HG03354 (cell line): ENCODE data around the gene MGAT5.
A peak's percentile ranks its signal among the peaks of the same experiment; 100 is the strongest.

Source experiments
- ATAC-seq: cut with Tn5 transposase; IDR thresholded peaks from one replicate; pipeline ENCODE4 v1.9.1; 2021; ENCODE audit warnings: mild to moderate bottlenecking; ENCODE audit not compliant: unreplicated experiment, poor library complexity, severe bottlenecking

Gene MGAT5

DNA sequence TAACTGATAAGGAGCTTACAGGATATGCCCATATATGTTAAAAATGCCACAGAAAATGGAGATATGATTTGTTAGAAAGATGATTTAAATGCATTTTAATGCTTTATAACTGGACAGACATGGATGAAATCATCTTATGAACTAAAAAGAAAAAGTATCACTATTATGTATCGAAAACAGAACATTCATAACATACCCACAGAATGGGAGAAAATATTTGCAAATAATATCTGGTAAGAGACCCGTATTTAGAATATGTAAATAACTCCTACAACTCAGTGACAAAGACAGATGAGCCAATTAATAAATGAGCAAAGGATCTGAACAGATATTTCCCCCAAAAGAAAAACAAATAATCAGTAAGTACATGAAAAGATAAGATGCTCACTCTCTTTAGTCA is 24.3 kb upstream of the MGAT5 start:
- ATAC-seq, result no peak

DNA sequence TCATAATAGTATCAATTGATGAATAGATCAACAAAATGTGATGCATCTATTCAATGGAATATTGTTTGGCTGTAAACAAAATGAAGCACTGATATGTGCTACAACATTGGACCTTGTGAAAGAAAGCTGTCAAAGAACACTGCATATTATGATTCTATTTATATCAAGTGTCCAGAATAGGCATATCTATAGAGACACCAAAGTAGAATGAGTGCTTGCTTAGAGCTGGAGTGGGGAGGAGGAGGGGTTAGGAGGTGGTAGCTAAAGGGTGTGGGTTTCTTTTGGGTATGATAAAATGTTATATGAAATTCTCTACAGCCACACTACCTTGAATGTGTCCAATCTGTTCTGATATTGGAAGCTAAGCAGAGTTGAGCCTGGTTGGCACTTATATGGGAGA is 23.0 kb upstream of the MGAT5 start:
- ATAC-seq, result no peak

DNA sequence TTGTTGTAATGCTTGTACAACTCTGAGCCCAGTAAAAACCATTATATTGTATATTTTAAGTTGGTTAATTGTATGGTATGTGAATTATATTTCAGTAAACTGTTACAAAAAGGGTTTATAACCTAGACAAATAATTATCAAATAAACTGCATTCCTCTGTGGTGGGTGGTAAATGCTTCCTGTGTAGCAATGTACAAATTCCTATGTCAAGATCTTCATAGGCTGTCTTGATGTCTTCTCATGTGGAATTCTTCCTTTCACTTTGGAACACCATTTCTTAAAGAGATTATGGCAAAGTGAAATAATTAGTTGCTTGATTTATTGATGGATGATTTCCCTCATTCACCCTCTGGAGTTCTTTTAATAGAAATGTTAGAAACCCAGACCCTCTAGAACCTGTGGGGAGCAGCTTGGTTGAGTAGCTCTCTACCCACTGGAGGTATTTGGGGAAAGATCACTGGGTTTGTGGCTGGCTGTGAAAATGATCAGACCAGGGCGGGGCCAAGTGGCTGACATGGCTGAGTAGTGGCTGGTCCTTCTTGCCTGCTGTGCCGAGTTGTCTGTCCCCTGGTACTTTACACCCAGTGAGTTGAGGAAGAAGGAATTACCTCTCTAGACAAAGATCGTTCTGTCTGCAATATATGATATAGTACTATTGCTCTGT is 22.4 kb upstream of the MGAT5 start:
- no peak for ATAC-seq

DNA sequence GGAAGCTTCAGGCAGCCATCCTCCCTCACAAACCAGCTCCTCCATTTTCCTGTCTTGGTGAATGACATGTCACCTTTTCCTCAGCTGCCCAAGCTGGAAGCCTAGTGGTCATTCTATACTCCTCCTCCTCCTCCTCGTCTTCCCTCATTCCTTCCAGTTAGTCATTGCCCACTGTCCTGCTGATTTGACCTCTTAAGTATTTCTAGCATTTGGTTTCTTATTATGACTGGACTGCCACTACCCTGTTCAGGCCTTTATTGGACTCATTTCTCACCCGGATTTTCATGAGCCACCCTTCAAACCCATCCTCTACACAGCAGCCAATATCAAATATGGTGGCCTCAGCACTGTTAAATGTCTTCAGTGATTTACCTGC is 21.9 kb upstream of the MGAT5 start:
- no peak for ATAC-seq

DNA sequence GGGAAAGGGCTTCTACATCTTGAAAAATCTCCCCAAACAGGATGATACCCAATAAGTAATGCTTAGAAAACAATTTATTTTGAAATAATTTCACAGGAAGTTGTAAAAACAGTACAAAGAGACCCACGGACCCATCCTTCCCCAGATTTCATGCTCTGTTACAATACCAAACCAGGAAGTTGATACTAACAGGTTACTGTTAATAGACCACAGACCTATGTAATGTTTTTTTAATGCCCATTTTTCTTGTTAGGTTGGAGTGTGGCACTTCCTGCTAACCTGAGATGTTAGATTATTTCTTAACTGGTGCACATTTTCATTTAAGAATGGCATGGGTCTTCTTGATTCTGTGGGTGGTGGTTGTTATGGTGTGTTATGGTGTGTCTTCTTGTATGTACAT is 21.4 kb upstream of the MGAT5 start:
- ATAC-seq, result no peak

DNA sequence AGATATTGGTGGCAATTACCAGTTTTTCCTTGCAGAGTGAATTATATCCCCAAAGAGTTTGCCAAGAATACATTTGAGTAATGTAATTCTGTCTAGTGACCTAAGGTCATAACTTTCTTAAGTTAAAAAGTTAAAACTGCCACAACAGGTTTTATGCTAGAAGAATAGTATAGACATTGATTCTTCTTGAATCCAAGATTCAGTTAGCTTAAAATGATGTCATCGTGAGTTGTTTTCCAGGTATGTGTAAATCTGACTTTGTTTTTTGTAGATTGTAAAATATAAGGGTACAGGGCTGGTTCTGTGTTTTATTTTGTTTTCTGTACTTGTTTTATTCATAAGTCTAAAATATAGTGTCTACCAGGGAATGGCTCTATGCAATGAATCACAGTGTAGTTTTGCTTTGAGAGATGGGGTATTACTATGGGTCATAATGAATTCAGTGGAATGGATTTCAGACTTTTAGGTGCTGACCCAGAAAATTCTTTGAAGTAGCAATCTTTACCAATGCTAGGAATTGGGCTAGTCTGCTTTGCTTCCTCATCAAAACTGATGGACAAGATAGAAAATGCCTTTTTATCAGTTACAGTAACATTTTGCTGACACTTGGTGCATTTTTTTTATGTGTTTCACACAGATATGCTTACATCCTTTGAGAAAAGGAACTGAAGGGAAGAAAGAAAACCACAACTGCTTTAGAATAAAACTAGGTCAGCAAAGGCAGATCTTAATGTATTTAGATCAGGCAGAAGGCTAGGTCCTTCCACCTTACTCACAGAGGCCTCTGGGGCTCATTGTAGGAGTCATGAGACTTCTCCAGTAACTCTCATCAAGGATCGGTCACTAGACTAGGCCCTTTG is 20.8 kb upstream of the MGAT5 start:
- peak; percentile 34 for ATAC-seq

DNA sequence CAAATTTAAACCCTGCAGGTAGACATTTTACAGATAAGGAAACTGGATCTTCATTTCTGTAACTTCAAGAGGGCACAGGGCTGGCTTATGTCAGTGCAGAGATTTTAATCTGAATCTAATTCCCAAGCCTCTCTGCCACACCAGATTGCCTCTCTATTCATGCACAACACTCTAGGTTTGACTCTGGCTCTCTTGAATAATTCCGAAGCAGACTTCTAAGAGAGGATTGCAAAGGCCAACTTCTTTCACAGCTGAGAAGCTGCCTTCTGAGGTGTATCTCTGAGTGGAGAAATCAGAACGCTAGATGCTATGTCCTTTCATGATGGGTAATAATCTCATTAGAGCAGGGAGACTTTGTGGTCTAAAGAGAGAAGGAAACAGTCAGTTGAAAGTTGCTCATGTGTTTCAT is 20.1 kb upstream of the MGAT5 start:
- ATAC-seq, result peak; percentile 59

DNA sequence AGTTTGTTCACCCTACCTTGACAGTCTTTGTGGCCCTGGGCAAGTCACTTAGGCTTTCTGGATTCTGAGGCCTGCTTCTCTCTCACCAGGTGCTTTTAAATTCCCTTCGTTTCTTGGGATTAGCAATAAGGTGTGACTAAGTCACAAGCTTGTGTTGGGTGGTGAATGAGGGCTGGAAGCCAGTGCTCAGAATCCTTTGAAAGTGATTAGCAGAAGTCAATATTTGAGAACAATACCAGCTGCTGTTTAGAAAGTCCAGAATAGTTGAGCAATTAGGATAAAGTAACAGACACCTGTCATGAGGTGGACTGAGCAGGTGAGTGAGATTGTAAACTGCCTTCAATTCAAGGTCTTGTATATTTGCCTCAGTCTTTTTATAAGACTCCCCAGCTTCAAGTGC is 19.3 kb upstream of the MGAT5 start:
- ATAC-seq, result no peak

DNA sequence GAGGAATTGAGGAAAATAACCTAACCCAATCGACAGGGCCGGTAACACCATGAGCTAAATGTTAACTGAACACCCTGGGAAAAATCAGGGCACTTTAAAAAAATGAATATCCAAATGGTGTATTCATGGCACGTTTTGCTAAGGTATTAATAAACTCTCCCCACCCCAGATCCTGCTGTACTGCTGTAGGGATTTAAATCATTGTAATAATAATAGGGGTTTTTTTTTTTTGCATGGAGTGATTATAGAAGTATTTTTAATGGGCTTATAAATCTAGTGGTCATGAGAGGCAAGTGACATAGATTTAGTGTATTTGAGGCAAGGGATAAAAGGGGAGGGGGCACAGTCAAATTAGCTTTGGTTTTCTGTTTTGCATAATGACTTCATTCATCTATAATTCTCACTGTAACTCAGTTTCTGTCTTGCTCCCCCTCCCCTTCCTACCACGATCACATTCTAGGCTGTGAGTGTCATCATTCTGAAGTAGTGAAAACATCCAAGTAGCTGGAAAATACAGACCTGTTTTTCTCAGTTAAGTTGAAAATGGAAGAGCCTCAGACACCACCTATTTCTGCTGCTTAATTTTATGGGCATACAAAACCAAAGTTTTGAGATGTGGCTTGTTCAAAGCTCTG is 18.2 kb upstream of the MGAT5 start:
- no peak for ATAC-seq

DNA sequence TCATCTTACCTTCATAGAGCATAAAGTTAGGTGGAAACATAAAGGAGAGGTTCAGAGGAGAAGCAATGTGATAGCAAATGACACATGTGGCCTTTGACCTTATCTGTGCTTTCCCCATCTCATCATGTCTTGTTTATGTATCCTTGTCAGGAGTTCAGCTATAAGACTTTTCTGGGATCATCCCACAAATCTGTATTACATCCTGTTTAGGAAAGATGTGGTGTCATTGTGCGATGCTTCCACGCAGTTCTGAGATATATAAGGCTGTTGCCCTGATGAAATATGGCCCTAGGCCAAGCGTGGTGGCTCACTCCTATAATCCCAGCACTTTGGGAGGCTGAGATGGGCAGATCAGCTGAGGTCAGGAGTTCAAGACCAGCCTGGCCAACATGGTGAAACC is 15.5 kb upstream of the MGAT5 start:
- no peak for ATAC-seq

DNA sequence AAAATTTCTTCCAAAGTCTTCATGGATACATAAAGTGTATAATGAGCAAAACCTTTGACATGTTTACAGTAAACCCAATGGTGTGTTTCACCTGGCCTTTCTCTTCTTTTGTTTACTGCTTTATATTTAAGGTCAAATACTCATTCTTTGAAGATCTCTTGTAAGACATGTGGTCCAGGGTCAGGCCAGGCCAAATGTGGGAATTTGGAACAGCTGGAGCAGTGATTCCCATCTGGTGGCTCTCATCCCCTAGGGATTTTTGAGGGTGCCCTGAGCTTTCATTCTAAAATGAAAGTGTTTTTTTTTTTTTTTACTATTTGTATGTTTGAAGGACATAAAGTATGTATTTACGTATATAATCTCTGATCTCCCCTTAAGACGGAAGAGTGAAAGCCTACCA is 13.8 kb upstream of the MGAT5 start:
- ATAC-seq, result no peak

DNA sequence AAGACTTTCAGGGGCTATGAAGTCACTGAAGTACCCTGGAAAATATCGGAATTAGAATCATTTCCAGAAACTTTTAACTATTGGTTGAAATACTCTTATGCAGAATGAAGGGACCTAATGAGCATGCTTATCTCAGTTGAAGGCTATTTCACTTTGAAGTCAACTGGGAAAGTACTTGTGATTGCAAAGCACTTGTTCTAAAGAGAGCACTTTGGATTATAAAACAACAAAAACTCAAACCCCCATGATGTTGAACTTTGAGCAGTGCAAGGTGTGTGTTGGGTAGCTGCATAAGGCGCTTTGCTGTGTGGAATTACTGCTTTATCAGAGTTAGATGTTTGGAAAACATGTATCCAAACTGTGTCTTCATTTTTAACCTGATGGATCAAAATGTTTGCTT is 12.0 kb upstream of the MGAT5 start:
- no peak for ATAC-seq

DNA sequence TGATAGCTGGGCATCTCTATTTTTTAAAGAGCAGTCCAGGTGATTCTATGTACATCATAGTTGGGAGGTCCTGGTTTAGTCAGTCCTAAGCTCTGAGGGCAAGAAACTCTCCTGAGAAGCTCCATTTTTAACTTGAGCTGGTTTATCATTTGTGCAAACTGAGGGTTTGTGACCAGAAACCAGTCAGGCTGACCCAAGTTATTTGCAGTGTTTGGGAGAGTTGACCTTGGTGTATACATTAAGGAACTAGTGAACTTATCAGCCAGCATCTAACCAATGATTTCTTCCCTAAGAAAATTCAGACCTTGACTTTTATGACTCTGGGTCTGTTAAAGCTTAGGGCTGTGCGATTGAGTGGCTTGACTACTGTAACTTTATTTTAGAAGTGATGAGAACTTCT is 10.6 kb upstream of the MGAT5 start:
- ATAC-seq, result no peak

DNA sequence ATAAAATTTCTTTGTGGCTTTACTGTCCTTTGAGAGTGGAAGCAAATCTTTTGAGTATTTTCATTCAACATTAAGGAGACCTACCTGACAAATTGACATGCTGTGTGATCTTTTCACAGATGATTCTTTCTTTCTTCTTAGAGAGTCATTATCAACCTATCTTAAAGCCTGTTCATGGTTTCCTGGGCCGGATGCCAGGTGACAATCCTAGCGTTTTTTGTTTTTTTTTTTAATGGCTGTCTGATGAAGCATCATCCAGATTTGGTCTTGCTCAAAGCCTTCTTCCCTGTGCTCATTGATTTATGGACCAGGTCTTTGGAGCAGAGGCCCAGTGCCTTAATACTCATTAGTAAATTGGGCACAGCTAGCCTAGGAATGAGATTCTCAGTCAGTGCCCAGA is 9.8 kb upstream of the MGAT5 start:
- no peak for ATAC-seq

DNA sequence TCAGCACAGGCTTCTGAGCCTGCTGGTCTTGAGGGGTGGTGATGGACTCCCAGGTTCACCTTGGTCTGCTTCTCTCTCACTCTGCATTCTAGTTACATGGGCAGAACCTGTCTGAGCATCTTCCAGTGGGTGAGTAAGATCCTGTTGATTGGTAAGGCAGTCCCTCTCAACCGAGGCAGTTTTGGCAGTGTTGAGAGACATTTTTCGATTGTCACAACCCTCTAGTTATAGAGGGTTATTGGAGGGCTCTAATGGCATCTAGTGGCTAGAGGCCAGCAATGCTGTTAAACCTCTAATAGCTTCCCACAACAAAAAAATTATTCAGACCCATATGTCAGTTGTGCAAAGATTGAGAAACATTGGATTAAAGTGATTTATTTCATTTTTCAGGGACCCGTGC is 9.3 kb upstream of the MGAT5 start:
- ATAC-seq, result no peak

DNA sequence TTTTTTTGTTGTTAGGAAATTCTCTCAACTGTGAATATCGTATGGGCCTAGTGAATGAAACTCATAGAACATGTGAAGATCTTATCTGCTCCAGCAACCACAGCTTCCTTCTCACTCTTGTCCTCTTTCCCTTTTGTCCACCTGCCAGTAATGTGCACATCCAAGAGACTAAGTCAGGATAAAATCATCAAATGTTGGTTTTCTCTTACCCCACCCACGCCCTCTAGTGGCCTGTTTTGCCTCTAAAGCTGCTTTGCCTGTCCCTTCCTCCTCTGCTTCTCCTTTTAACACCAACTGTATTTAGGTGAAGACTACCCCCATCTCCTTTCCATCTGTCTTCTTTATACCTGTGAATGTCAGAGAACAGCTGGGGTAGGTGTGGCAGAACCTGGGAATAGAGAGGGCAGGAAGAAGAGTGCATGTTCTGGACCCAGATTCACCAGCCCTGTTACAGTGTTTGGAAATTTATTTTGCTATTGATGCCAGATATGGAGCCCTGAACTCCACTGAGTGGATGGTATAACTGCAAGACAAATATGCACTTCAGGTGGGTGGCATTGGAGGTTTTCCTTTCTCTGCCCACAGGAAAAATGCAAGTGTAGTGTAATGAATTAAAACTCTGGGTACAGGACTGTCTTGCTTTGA is 8.4 kb upstream of the MGAT5 start:
- no peak for ATAC-seq

DNA sequence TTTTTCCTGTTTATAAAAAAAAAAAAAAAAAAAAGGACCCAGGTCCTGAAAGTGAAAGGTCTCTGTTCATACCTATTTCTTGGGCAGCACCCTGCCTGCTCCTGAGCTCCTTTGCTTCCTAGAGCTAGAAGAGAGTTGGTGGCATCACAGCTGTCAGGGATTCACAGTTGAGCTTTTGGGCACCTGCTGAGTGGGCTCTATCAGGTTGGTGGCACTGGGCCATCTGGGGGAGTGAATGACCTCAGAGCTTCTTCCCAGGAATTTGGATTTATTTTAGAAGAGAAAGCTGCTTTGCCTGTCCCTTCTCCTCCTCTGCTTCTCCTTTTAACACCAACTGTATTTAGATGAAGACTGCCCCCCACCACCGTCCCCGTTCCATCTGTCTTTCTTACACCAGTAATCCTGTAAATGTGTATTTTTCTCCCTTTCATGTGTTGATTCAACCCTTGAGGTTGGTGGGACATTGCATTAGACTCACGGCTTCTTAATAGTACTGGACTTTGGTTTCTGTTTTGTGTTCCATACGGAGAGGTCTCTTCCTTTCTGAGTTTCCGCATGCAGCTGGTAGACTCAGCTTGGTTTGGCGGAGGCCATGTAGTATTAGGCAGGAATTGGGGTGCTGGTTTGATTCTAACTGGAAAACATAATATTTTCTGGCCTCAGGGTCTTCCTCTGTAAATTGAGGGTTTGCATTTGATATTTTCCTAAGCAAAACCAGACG is 7.6 kb upstream of the MGAT5 start:
- no peak for ATAC-seq

DNA sequence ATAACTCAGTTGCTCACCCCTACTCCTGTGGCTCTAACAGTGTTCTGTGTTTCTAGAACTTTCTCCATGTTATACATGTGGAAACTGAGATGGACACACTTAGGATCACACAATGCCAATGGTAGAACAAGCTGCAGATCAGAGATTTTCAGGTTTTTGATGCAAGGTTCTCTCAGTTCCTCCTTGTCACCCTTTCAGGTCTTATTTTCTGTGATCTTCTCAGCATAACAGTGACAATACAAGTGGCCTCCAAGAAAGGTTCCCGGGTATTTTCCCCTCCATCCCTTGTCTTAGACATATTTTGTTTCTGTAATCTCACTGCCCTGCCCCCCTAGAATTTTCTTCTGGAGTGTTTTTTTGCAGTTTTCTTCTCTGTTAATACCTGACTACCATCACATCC is 6.2 kb upstream of the MGAT5 start:
- ATAC-seq, result peak; percentile 56

DNA sequence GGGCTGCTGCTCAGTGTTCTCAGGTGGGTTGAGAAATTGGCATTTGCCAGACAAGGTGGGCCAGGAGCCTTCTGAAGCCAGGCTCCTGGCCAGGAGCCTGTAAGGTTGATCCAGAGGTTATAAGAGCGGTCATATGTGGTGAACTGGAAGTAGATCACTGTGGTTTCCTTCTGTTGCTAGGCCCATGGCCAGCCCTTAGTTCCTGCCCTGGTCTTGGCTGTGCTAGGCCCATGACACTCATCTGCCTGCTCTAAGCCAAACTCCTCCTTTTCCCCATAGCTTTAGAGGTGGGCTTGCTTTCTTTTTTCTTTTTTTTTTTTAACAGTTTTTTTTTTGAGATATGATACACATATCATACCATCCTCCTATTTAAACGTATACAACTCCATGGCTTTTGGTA is 5.0 kb upstream of the MGAT5 start:
- no peak for ATAC-seq

DNA sequence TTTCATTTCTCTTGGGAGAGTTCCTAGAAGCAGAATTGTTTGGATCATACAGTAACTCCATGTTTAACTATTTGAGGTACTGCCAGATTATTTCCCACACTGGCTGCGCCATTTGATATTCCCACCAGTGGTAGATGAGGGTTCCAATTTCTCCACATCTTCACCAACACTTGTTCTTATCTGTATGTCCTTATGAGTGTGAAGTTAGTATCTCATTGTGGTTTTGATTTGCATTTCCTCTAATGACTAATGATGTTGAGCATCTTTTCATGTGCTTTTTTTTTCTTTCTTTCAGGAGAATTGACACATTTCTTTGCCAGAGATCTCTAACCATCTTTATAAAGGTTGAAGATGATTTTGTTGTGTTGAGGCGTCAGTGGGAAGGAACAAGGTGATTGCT is 4.1 kb upstream of the MGAT5 start:
- no peak for ATAC-seq
